Natural killer cell (primary cell): ENCODE measurements around the gene EIF4H. TPM values are rescaled to one million over a fixed set of nuclear protein-coding genes. Genes with fewer than 3 reads are reported as not detected.
A peak's percentile ranks its signal among the peaks of the same experiment; 100 is the strongest.

Experiments
- ATAC-seq, 3 donors: fragments of 150-1000 bp in 2 of 3; fragments of 200-7000 bp in 1 of 3; cut with Tn5 transposase; 1 replicate in 1 of 3; 2 replicates in 2 of 3; pipeline ENCODE4 v1.10.0; 2021; ENCODE audit warnings: mild to moderate bottlenecking in 2 of 3, moderate library complexity in 2 of 3
- DNase-seq, 2 donors: peaks; one replicate each; pipeline versions ENCODE4 v3.0.0 to v3.0.0-alpha.2; 2013 to 2021; ENCODE audit warnings: mixed read lengths in 1 of 2
- H3K27ac ChIP-seq: one replicate; pipeline ENCODE4 v1.5.1; 2013; ENCODE audit warnings: mild to moderate bottlenecking, low read length
- H3K27me3 ChIP-seq: one replicate; pipeline ENCODE4 v1.6.1; 2013; ENCODE audit warnings: low read length; ENCODE audit not compliant: control insufficient read depth, insufficient read depth
- H3K36me3 ChIP-seq: one replicate; pipeline ENCODE4 v1.6.1; 2013; ENCODE audit warnings: low read length; ENCODE audit not compliant: control insufficient read depth, insufficient read depth
- H3K4me1 ChIP-seq: one replicate; pipeline ENCODE4 v1.6.1; 2013; ENCODE audit warnings: low read length; ENCODE audit not compliant: control insufficient read depth, insufficient read depth
- H3K4me3 ChIP-seq: one replicate; pipeline ENCODE4 v1.5.1; 2013; ENCODE audit warnings: low read length
- H3K9me3 ChIP-seq: one replicate; pipeline ENCODE4 v1.6.1; 2013; ENCODE audit warnings: low read length; ENCODE audit not compliant: control insufficient read depth, insufficient read depth
- H3K27ac Mint-ChIP-seq, 2 donors: one replicate each; pipeline ENCODE4 v1.8.0; 2022; ENCODE audit warnings: mild to moderate bottlenecking in 2 of 2, mixed read lengths in 2 of 2, moderate library complexity in 1 of 2
- H3K27me3 Mint-ChIP-seq, 2 donors: one replicate each; pipeline ENCODE4 v1.8.0; 2022; ENCODE audit warnings: low read depth in 2 of 2, mixed read lengths in 2 of 2
- H3K36me3 Mint-ChIP-seq: one replicate; pipeline ENCODE4 v1.8.0; 2022; ENCODE audit warnings: mixed read lengths
- H3K4me1 Mint-ChIP-seq, 2 donors: one replicate each; pipeline ENCODE4 v1.8.0; 2022; ENCODE audit warnings: mixed read lengths in 2 of 2
- H3K4me3 Mint-ChIP-seq: one replicate; pipeline ENCODE4 v1.8.0; 2022; ENCODE audit warnings: mild to moderate bottlenecking, moderate library complexity, mixed read lengths
- H3K9me3 Mint-ChIP-seq, 2 donors: one replicate each; pipeline ENCODE4 v1.8.0; 2022; ENCODE audit warnings: mixed read lengths in 2 of 2
- CTCF ChIP-seq: fragments of 200-600 bp; IDR thresholded peaks from one replicate; pipeline ENCODE4 v1.8.0; 2022; ENCODE audit warnings: antibody characterized with exemption
- WGBS: methylation state at CpG from one replicate; pipeline ENCODE4 v1.1.7; 2013; ENCODE audit warnings: missing lambda C conversion rate; ENCODE audit not compliant: insufficient coverage; 5-methylcytosine and 5-hydroxymethylcytosine counted together
- intact Hi-C: fragments of 100-400 bp; cut with micrococcal nuclease; formaldehyde crosslinking; loops from one replicate; pipeline ENCODE4 v1.14.2; 2022
- total RNA-seq, 4 donors: library from RNA; stranded (reverse); fragments of 120-200 nt in 1 of 4; gene quantifications; one replicate each; pipeline versions ENCODE4 v1.2.3 to v1.2.4, GENCODE V29; 2013 to 2022

The EIF4H gene
- total RNA-seq, 3 donors from 2014 or later (not counting 1 experiment from before 2014, with no cell fraction given) = 286 to 294 (median 294) TPM

GRCh38 chr7:74225400-74225799, 51.2 kb downstream of the EIF4H start:
- H3K27me3 Mint-ChIP-seq = no peaks in the 10 kb centered on the region
- H3K27ac ChIP-seq = peak overlapping the region; percentile 2
- TF ChIP-seq CTCF = no peak
- no peaks in the 10 kb centered on the region for H3K36me3 Mint-ChIP-seq
- no peaks in the 10 kb centered on the region for H3K9me3 ChIP-seq
- no peak overlapping the region for H3K4me3 ChIP-seq
- no peaks in the 10 kb centered on the region for H3K9me3 Mint-ChIP-seq
- peak overlapping the region; percentile 53 for H3K4me3 Mint-ChIP-seq
- intact Hi-C loops = no loop called here
- WGBS = 37% methylated on average over 11 of the region's 12 CpGs
- peak overlapping the region; percentile 80 to 87 for H3K27ac Mint-ChIP-seq
- H3K36me3 ChIP-seq = peaks cover 32% of the 10 kb centered on the region
- DNase-seq (no peak), ATAC-seq (peak; percentile 61 to 86 (median 74))
- H3K4me1 Mint-ChIP-seq = peaks cover 26 to 48% of the 10 kb centered on the region in 2 donors
- no peaks in the 10 kb centered on the region for H3K27me3 ChIP-seq
- peaks cover 53% of the 10 kb centered on the region for H3K4me1 ChIP-seq

- TF ChIP-seq CTCF = no peak
- DNase-seq = no peak
- no peaks in the 10 kb centered on the region for H3K36me3 Mint-ChIP-seq
- Histone ChIP-seq H3K27me3 (no peaks in the 10 kb centered on the region), H3K9me3 (no peaks in the 10 kb centered on the region), H3K4me3 (no peak overlapping the region), H3K4me1 (peaks cover 65% of the 10 kb centered on the region), H3K36me3 (peaks cover 32% of the 10 kb centered on the region), H3K27ac (no peak overlapping the region)
- WGBS = 33% methylated on average over 3 of the region's 5 CpGs
- no peak for ATAC-seq
- peak overlapping the region; percentile 40 for H3K4me3 Mint-ChIP-seq
- no peaks in the 10 kb centered on the region for H3K27me3 Mint-ChIP-seq
- no peaks in the 10 kb centered on the region for H3K9me3 Mint-ChIP-seq
- peaks cover 34 to 55% of the 10 kb centered on the region in 2 donors for H3K4me1 Mint-ChIP-seq
- intact Hi-C loops = no loop called here
- peak overlapping the region; percentile 21 to 87 for H3K27ac Mint-ChIP-seq
Measured at GRCh38 chr7:74226633-74227032, 52.5 kb downstream of the EIF4H start.

- peaks cover 68% of the 10 kb centered on the region for H3K4me1 ChIP-seq
- no peak overlapping the region for H3K4me3 ChIP-seq
Measured at GRCh38 chr7:74228951-74229900, 55.1 kb downstream of the EIF4H start.

More at GRCh38 chr7:74228951-74229900, 55.1 kb downstream of the EIF4H start:
- H3K9me3 Mint-ChIP-seq = no peaks in the 10 kb centered on the region
- peak overlapping the region; percentile 97 for H3K27ac Mint-ChIP-seq
- no peaks in the 10 kb centered on the region for H3K27me3 ChIP-seq
- ATAC-seq (no peak), DNase-seq (no peak)
- H3K36me3 Mint-ChIP-seq = no peaks in the 10 kb centered on the region
- peak overlapping the region; percentile 23 for H3K27ac ChIP-seq
- H3K36me3 ChIP-seq = peaks cover 28% of the 10 kb centered on the region
- peaks cover 34 to 51% of the 10 kb centered on the region in 2 donors for H3K4me1 Mint-ChIP-seq
- H3K27me3 Mint-ChIP-seq = no peaks in the 10 kb centered on the region
- intact Hi-C loops = no loop called here
- H3K4me3 Mint-ChIP-seq = no peak overlapping the region
- TF ChIP-seq CTCF = no peak
- WGBS = 88% methylated on average over 9 of the region's 9 CpGs
- no peaks in the 10 kb centered on the region for H3K9me3 ChIP-seq
